Skin of body (tissue), 2 donors: ENCODE results near the gene FKBP4. TPM values are rescaled to one million over a fixed set of nuclear protein-coding genes. Genes with fewer than 3 reads are reported as not detected.
A peak's percentile ranks its signal among the peaks of the same experiment; 100 is the strongest.
"Not testable (repeated sequence)": the region's sequence is repeated elsewhere in the genome, so short reads cannot be mapped to it uniquely, and the experiment has no call there.

Source experiments
- DNase-seq: peaks from one replicate; lab custom pipeline; 2025; lab: John Stamatoyannopoulos, UW
- total RNA-seq: library from RNA; depleted of rRNA; stranded (reverse); fragments of >200 nt; gene quantifications from one replicate; pipeline ENCODE4 v1.2.3, GENCODE V29; 2014

Gene FKBP4, protein sequence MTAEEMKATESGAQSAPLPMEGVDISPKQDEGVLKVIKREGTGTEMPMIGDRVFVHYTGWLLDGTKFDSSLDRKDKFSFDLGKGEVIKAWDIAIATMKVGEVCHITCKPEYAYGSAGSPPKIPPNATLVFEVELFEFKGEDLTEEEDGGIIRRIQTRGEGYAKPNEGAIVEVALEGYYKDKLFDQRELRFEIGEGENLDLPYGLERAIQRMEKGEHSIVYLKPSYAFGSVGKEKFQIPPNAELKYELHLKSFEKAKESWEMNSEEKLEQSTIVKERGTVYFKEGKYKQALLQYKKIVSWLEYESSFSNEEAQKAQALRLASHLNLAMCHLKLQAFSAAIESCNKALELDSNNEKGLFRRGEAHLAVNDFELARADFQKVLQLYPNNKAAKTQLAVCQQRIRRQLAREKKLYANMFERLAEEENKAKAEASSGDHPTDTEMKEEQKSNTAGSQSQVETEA
- 38.5 TPM for total RNA-seq

- peak; percentile 85 for DNase-seq
These were observed at the start of gene FKBP4 for GRCh38 chr12:2794736-2795289. TSS of gene FKBP4 (plus strand) at chr12:2794970. CDS start at chr12:2795140, 170 bp downstream.

- DNase-seq = no peak
These were observed 49.1 kb upstream of the FKBP4 start for GRCh38 chr12:2745655-2746054.

DNA sequence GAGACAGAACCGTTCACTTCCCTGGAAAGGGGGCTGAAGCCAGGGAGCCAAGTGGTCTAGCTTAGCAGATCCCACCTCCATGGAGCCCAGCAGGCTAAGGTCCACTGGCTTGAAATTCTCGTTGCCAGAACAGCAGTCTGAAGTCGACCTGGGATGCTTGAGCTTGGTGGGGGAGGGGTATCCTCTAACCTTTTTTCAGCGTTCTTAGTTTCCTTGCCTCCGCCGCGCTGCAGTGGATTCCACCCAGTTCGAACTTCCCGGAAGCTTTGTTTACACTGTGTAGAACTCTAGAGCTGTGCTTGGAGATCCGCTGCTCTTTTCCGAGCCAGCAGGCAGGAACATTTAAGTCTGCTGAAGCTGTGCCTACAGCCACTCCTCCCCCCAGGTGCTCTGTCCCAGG, 45.2 kb upstream of the FKBP4 start:
- DNase-seq = no peak

DNA sequence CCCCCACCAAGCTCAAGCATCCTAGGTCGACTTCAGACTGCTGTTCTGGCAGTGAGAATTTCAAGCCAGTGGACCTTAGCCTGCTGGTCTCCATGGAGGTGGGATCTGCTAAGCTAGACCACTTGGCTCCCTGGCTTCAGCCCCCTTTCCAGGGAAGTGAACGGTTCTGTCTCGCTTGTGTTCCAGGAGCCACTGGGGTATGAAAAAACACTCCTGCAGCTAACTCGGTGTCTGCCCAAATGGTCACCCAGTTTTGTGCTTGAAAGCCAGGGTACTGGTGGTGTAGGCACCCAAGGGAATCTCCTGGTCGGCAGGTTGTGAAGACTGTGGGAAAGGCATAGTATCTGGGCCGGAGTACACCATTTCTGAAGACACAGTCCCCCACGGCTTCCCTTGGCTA, 44.6 kb upstream of the FKBP4 start:
- DNase-seq = no peak

DNA sequence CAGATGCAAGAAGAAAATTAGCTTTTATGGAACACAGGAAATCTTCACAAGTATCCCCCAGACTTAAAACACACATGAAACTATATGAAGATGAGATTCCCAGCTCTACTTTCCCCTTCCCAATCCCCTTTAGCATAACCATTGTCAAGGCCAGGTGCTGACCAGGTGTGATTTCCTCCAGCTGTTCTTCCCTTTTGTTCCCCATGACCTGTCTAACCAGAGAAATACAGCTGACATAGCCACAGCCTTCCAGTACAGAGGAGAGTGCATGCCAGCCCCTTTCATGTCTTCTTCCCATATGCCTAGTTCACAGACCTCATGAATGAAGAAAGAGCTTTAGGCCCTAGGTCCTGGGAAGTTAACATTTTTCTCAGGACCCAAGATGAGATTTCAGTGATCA, 43.5 kb upstream of the FKBP4 start:
- no peak for DNase-seq

- DNase-seq = no peak
These were observed 43.1 kb upstream of the FKBP4 start for GRCh38 chr12:2751686-2752085.

- DNase-seq = peak; percentile 69
These were observed 41.9 kb upstream of the FKBP4 start for GRCh38 chr12:2752676-2753371.

DNA sequence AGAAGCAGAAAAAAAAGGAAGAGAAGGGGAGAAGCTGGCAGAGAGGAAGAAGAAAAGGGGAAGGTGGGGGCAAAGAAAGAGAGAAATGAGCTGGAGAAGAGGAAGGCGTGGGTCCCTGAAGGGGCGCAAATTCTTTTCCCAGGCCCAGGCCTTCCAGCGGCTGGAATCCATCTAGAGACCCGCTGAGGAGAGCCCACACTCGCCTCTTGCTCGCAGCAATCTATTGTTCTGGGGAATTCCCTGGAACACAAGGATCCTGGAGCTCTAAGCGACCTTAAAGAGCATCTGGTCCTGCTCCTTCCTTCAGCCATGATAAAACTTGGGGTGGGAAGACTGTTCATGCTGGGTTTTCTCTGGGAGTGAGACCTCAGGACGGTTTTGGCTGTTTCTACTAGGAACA, 41.2 kb upstream of the FKBP4 start:
- DNase-seq = no peak

DNA sequence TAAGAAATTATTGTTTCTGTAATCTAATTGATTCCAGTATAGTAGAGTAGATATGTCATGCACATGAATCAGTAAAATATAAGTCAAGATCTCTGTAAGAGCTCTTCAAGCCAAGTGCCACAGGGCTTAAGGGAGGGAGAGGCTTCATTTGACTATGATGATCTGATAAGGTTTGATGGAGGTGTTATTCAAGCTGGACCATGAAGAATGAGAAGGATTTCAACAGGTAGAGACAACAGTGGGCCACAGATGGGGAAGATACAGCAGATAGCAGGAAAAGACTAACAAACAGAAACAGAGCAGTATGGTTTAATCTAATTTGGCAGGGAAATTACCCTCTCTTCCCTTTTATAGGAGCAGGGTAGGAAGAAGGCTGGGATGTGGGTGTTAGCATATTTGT, 40.6 kb upstream of the FKBP4 start:
- DNase-seq = no peak

GRCh38 chr12:2756756-2757155, 38.0 kb upstream of the FKBP4 start:
- no peak for DNase-seq

DNA sequence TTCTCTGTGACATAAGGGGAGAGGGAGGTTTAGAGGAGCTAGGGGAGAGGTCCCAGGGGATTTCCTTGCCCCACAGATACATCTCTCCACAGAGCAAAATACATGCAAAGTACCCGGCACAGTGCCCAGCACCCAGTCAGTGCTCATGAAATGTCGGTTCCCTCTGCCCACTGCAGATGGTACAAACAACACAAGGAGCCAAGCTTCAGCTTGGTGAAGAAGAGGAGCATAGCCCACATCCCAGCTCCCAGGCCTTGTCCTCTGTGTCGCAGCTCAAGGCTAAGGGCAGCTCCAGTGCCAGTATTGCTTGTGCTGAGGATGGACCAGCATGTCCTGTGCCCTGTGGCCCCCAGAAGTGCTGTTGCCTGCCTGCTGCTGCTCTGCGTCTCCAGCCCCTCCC, 35.0 kb upstream of the FKBP4 start:
- no peak for DNase-seq

DNA sequence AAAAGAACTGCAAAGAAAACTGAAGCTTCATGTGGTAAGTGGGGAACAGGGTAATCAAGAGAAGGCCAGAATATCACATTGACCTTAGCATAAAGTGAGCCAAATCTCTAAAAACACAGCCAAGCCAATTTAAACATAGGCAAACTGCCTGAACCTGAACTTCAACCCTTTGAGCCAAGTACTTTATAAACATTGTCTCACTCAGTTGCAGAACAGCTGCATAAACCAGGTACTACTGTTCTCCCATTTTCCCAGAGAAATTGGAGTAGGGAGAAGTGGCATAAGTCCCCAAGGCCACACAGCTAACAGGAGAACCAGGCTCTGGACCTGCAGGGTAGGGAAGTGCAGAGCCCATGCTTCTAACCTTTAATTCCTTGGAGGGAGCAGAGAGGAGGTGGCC, 30.4 kb upstream of the FKBP4 start:
- DNase-seq = no peak

DNA sequence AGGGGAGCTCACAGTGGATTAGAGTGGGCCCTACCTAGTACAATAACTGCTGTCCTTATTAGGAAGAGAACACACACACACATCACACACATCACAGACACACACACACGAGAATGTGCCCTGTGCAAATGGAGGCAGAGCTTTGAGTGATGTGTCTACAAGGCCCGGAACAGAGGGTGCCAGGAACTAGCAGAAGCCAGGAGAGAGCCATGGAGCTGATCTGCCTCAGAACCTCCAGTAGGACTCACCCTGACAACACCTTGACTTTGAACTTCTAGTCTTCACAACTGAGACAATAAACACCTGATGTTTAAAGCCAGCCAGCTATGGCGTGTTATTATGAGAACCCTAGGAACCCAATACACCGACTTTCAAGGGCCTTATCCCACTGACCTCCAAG, 29.7 kb upstream of the FKBP4 start:
- no peak for DNase-seq

DNA sequence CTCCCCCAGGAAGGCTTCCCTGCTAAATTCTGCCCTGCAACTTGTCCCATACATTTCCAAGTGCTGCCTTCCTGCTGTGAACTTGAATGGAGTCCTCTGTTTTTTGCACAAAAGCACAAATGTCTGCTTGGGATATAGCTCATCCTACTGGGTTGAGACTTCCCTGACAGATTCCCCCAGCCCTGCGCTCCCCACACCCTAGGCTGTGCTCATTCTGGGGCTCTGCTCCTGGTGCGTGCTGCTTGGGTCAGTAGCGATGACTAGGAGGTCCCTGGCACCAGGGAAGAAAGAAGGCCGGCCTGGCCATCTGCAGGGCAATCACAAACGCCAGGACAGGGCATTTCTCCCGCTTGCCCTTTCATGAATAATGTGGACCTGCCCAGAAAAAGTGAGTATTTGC, 29.2 kb upstream of the FKBP4 start:
- no peak for DNase-seq

DNA sequence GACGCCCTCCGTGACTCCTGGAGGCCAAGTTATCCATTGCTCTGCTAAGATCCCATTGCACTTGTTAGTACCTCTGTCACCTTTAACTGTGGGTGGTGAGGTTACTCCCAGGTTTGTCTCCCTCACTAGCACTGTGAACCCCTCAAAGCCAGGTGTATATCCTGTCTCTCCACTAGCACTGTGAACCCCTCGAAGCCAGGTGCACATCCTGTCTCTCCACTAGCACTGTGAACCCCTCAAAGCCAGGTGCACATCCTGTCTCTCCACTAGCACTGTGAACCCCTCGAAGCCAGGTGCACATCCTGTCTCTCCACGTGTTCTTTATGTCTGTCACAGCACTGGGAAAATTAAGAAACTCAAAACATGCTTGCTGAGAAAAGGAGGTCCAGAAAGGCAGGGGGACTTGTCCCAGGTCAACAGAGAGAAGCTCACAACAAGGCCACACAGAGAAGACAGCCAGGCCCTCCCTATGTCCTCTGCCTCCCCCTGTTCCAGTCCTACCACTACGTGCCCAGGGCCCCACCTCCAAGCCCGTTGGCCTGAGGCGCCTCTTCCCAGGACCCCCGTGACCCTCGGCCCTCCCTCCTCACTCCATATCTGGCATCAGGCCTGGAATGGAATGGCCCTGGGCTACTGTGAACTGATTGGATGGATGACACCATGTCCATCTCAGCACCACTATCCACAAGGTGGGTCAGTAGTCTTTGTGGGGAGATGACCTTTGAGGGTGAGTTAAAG, 26.4 kb upstream of the FKBP4 start:
- no peak for DNase-seq

GRCh38 chr12:2769866-2770533, 24.8 kb upstream of the FKBP4 start:
- DNase-seq = no peak

GRCh38 chr12:2770544-2770943, 24.2 kb upstream of the FKBP4 start:
- DNase-seq = not testable (repeated sequence)

DNA sequence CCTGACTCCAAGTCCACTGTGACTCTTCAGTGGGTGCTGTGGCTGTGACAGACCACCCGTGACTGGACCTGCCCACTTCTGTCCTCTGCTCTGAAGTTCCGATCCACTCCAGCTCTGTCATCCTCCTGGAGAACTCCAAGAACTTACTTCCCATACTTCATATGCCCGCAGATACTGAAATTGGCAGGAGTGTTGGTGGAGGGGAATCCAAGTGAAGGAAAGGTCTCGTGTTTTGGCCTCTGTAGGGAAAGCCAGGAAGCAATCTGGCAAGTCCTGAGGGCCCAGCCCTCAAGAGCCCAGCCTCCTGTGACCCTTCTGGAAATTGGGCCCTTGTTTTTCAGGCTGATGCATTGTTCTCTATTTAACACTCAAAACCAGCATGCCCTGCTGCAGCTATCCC, 22.4 kb upstream of the FKBP4 start:
- DNase-seq = no peak

- no peak for DNase-seq
These were observed 21.4 kb upstream of the FKBP4 start for GRCh38 chr12:2773199-2773875.

GRCh38 chr12:2775431-2775830, 19.3 kb upstream of the FKBP4 start:
- no peak for DNase-seq
